Nephron progenitor cell (in vitro differentiated cells): ENCODE measurements around the gene TERT.
A peak's percentile ranks its signal among the peaks of the same experiment; 100 is the strongest.

Experiments
- DNase-seq: peaks from one replicate; pipeline ENCODE4 v3.0.0; 2021
- H3K27ac Mint-ChIP-seq: 2 replicates; pipeline ENCODE4 v1.8.0; 2021; ENCODE audit warnings: mild to moderate bottlenecking, moderate library complexity, mixed read lengths
- H3K27me3 Mint-ChIP-seq: 2 replicates; pipeline ENCODE4 v1.8.0; 2021; ENCODE audit warnings: mild to moderate bottlenecking, low read depth, mixed read lengths; ENCODE audit not compliant: poor library complexity
- H3K36me3 Mint-ChIP-seq: 2 replicates; pipeline ENCODE4 v1.8.0; 2021; ENCODE audit warnings: low read depth, mixed read lengths
- H3K4me1 Mint-ChIP-seq: 2 replicates; pipeline ENCODE4 v1.8.0; 2021; ENCODE audit warnings: mixed read lengths
- H3K4me3 Mint-ChIP-seq: 2 replicates; pipeline ENCODE4 v1.8.0; 2021; ENCODE audit warnings: mild to moderate bottlenecking, moderate library complexity, mixed read lengths
- H3K9me3 Mint-ChIP-seq: 2 replicates; pipeline ENCODE4 v1.8.0; 2021; ENCODE audit warnings: mild to moderate bottlenecking, moderate library complexity, mixed read lengths
- TF ChIP-seq, protein P1 (sequence below): fragments of 200-600 bp; sonication (generic); IDR thresholded peaks from 2 replicates; pipeline ENCODE4 v1.5.0; 2021; ENCODE audit warnings: antibody characterized with exemption

TERT gene

DNA sequence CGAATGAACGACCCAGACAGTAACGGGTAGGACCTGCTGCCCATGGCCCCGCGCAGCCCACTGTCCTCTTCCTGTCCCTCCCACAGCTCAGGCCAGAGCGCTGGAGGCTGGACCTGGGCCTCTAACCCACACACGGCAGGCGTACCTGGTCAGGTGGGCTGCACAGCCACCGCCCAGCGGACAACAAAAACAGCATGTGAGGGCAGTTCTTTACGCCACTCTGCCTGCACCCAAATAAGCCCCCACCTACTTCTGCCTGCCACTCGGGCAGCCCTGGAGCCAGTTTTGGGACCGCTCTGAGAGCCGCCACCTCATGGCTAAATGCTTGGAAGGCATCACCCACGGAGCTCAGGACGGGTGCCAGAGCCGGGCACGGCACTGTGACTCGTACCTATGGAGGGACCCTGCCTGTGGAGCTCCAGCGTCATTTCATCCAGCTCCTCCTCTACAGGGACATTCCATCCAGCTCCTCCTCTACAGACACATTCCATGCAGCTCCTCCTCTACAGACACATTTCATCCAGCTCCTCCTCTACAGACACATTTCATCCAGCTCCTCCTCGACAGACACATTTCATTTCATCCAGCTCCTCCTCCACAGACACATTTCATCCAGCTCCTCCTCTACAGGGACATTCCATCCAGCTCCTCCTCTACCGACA lies 31.1 kb upstream of the TERT start:
- H3K4me1 Mint-ChIP-seq = peaks cover 28% of the 10 kb centered on the region
- peak overlapping the region; percentile 43 for H3K4me3 Mint-ChIP-seq
- no peak for DNase-seq
- TF ChIP-seq, protein P1, sequence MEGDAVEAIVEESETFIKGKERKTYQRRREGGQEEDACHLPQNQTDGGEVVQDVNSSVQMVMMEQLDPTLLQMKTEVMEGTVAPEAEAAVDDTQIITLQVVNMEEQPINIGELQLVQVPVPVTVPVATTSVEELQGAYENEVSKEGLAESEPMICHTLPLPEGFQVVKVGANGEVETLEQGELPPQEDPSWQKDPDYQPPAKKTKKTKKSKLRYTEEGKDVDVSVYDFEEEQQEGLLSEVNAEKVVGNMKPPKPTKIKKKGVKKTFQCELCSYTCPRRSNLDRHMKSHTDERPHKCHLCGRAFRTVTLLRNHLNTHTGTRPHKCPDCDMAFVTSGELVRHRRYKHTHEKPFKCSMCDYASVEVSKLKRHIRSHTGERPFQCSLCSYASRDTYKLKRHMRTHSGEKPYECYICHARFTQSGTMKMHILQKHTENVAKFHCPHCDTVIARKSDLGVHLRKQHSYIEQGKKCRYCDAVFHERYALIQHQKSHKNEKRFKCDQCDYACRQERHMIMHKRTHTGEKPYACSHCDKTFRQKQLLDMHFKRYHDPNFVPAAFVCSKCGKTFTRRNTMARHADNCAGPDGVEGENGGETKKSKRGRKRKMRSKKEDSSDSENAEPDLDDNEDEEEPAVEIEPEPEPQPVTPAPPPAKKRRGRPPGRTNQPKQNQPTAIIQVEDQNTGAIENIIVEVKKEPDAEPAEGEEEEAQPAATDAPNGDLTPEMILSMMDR = no peak
- peaks cover 46% of the 10 kb centered on the region for H3K36me3 Mint-ChIP-seq
- peaks cover 12% of the 10 kb centered on the region for H3K27me3 Mint-ChIP-seq
- H3K9me3 Mint-ChIP-seq = peaks cover 25% of the 10 kb centered on the region
- peak overlapping the region; percentile 99 for H3K27ac Mint-ChIP-seq

DNA sequence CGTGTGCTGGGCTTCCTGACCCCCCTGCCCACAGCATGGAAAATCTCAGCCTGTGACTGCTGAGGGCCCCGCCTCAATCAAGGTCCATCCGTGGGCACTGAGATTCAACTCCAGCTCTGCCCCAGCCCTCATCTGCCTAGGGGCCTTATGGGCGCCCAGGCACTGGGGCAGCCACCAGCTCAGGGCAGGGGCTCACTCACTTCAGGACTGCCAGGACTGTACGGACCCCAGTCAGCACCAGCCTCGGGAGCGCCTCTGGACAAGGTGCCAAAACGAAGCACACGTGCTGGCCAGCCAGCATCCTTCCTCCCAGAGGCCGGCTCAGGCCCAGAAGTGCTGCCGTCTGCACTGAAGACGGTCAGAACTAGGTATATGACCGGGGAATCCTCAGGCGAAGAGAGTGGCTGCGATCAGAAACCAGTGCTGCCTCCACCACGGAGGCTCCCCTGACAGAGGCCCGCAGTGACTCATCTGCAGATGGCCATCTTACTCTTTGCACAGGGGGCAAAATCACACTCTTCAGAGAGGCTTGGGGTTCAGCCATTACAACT lies 30.4 kb upstream of the TERT start:
- no peak overlapping the region for H3K27ac Mint-ChIP-seq
- DNase-seq = no peak
- peaks cover 28% of the 10 kb centered on the region for H3K4me1 Mint-ChIP-seq
- TF ChIP-seq, protein P1 = no peak
- peaks cover 42% of the 10 kb centered on the region for H3K36me3 Mint-ChIP-seq
- peaks cover 25% of the 10 kb centered on the region for H3K9me3 Mint-ChIP-seq
- peaks cover 12% of the 10 kb centered on the region for H3K27me3 Mint-ChIP-seq
- H3K4me3 Mint-ChIP-seq = no peak overlapping the region

- DNase-seq = no peak
- H3K27ac Mint-ChIP-seq = no peak overlapping the region
- peaks cover 25% of the 10 kb centered on the region for H3K9me3 Mint-ChIP-seq
- TF ChIP-seq, protein P1 = no peak
- H3K27me3 Mint-ChIP-seq = peaks cover 12% of the 10 kb centered on the region
- H3K36me3 Mint-ChIP-seq = peaks cover 41% of the 10 kb centered on the region
- no peak overlapping the region for H3K4me3 Mint-ChIP-seq
- peaks cover 28% of the 10 kb centered on the region for H3K4me1 Mint-ChIP-seq
Observed at GRCh38 chr5:1324719-1325190, 29.9 kb upstream of the TERT start.

GRCh38 chr5:1324301-1324700 lies 29.4 kb upstream of the TERT start:
- Mint-ChIP-seq H3K27ac (no peak overlapping the region), H3K9me3 (peaks cover 25% of the 10 kb centered on the region), H3K4me1 (peaks cover 28% of the 10 kb centered on the region), H3K4me3 (no peak overlapping the region), H3K27me3 (peaks cover 12% of the 10 kb centered on the region), H3K36me3 (peaks cover 41% of the 10 kb centered on the region)
- TF ChIP-seq, protein P1 = no peak
- DNase-seq = no peak

DNA sequence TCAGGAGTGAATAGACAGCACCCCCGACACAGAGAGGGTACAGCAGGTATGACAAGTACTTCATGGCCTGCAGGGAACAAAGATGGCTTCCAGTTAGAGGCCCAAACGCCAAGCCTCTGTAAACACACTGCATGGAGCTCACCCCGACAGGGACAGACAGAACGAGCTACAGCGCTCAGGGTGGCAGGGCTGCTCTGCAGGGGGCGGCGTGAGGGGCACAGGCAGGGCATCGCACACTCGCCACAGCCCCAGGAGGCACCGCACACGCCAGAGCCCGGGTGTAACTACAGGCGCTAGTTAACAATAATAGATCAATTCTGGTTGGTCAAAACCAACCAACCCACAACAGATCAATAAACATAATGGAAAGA lies 28.9 kb upstream of the TERT start:
- H3K27ac Mint-ChIP-seq = no peak overlapping the region
- DNase-seq = no peak
- H3K9me3 Mint-ChIP-seq = peaks cover 24% of the 10 kb centered on the region
- TF ChIP-seq, protein P1 = no peak
- no peak overlapping the region for H3K4me3 Mint-ChIP-seq
- peaks cover 38% of the 10 kb centered on the region for H3K36me3 Mint-ChIP-seq
- peaks cover 12% of the 10 kb centered on the region for H3K27me3 Mint-ChIP-seq
- H3K4me1 Mint-ChIP-seq = peaks cover 27% of the 10 kb centered on the region
